Naive thymus-derived CD8-positive, alpha-beta T cell (primary cell): ENCODE results near the gene FSD1. TPM values are rescaled to one million over a fixed set of nuclear protein-coding genes. Genes with fewer than 3 reads are reported as not detected.

Experiments used
- ATAC-seq, 2 donors: fragments of 150-1000 bp; cut with Tn5 transposase in 1 of 2; sonication (Bioruptor Pico), chemical (Tn5 transposase) in 1 of 2; 1 replicate in 1 of 2; 2 replicates in 1 of 2; pipeline ENCODE4 v1.10.0; 2021; ENCODE audit warnings: mild to moderate bottlenecking in 2 of 2, moderate library complexity in 2 of 2
- POLR2A ChIA-PET: fragments of 350-600 bp; sonication (Branson Sonifier 250); formaldehyde crosslinking; loops from one replicate; lab custom pipeline; 2021; ENCODE audit warnings: antibody characterized with exemption; lab: Charles Lee
- DNase-seq, 10 donors: peaks; one replicate each; pipeline versions ENCODE4 v3.0.0 to v3.0.0-alpha.2; 2020 to 2022
- H3K27ac Mint-ChIP-seq, 10 donors: one replicate each; pipeline ENCODE4 v1.8.0; 2020 to 2022; ENCODE audit warnings: mild to moderate bottlenecking in 10 of 10, mixed read lengths in 10 of 10, moderate library complexity in 4 of 10, inconsistent platforms in 1 of 10
- H3K27me3 Mint-ChIP-seq, 5 donors: one replicate each; pipeline ENCODE4 v1.8.0; 2021 to 2022; ENCODE audit warnings: mixed read lengths in 5 of 5
- H3K36me3 Mint-ChIP-seq, 3 donors: one replicate each; pipeline ENCODE4 v1.8.0; 2020 to 2022; ENCODE audit warnings: mixed read lengths in 3 of 3, mild to moderate bottlenecking in 2 of 3, inconsistent platforms in 1 of 3
- H3K4me1 Mint-ChIP-seq, 4 donors: one replicate each; pipeline ENCODE4 v1.8.0; 2021 to 2022; ENCODE audit warnings: mixed read lengths in 4 of 4
- H3K4me3 Mint-ChIP-seq, 10 donors: one replicate each; pipeline ENCODE4 v1.8.0; 2020 to 2022; ENCODE audit warnings: mild to moderate bottlenecking in 10 of 10, mixed read lengths in 10 of 10, moderate library complexity in 6 of 10, inconsistent platforms in 1 of 10
- H3K9me3 Mint-ChIP-seq, 9 donors: one replicate each; pipeline ENCODE4 v1.8.0; 2020 to 2022; ENCODE audit warnings: mixed read lengths in 9 of 9, mild to moderate bottlenecking in 3 of 9, inconsistent platforms in 1 of 9, moderate library complexity in 1 of 9
- polyA plus RNA-seq, 3 donors: library from polyadenylated mRNA; unstranded; fragments of 300-500 nt; fragmentation: Illumina TruSeq; gene quantifications; one replicate each; pipeline ENCODE4 v1.2.3, GENCODE V29; 2021
- total RNA-seq, 8 experiments: library from RNA in 2 of 8; stranded (reverse) in 2 of 8; gene quantifications; one replicate each; pipeline ENCODE4 v1.2.3 and lab custom pipeline; 2021 to 2026

Gene FSD1
- total and polyA plus RNA-seq, 5 experiments from 2014 or later = 1.4 to 4.0 (median 3.4) TPM

DNA sequence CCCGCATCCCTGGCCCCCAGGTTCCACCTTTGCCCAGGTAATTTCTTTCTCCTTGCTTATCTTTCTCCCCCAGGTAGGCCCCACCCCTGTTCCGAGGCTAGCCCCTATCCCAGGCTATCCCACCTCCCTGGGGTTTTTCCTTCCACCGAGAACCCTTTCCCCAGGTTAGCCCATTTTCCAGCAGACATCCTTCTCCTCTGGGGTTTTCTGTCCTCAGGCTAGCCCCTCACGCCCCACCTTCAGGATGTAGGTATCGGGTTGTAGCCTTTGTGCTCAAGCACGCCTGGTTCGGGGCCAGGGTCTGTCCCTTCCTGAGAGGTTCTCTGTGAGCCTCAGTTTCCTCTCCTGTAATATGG lies 837 bp downstream of the FSD1 start:
- Mint-ChIP-seq H3K27ac (no peak overlapping the region), H3K4me3 (peak overlapping the region; percentile 15 to 77 (median 44)), H3K9me3 (no peaks in the 10 kb centered on the region), H3K4me1 (peaks cover 19 to 43% (median 34%) of the 10 kb centered on the region in 4 donors), H3K36me3 (no peaks in the 10 kb centered on the region), H3K27me3 (no peaks in the 10 kb centered on the region)
- no peak for ATAC-seq
- POLR2A ChIA-PET = interaction anchor here (1.0 kb wide), 1 partner anchor 23 kb away, joined by 3 read pairs; no protein-coding TSS in a partner anchor
- DNase-seq = no peak

DNA sequence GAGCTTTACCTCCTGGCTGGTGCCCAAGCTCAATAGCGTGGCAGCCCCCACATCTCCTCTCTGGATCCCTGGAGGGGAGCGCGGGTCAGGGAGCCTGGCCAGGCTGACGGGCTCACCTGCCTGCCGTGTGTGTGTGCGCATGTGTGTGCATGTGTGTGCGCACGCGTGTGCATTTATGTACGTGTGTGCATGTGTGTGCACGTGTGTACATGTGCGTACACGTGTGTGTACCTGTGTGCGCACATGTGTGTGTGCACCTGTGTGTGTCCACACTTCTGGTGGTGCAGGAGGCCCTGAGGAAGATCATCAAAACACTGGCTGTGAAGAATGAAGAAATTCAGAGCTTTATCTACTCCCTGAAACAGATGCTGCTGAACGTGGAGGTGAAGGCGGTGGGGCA lies 1.3 kb downstream of the FSD1 start:
- POLR2A ChIA-PET = interaction anchor here (0.7 to 1.0 kb wide), 2 partner anchors 22 to 37 kb away, joined by 3 to 4 read pairs; partner anchors contain the start of gene MPND
- Mint-ChIP-seq H3K9me3 (no peaks in the 10 kb centered on the region), H3K36me3 (no peaks in the 10 kb centered on the region), H3K4me3 (peak overlapping the region; percentile 15 to 77 (median 44)), H3K27me3 (no peaks in the 10 kb centered on the region), H3K4me1 (peaks cover 17 to 38% (median 31%) of the 10 kb centered on the region in 4 donors), H3K27ac (peak overlapping the region in 1 of 10 donors; percentile 47)
- ATAC-seq = no peak
- DNase-seq = no peak

DNA sequence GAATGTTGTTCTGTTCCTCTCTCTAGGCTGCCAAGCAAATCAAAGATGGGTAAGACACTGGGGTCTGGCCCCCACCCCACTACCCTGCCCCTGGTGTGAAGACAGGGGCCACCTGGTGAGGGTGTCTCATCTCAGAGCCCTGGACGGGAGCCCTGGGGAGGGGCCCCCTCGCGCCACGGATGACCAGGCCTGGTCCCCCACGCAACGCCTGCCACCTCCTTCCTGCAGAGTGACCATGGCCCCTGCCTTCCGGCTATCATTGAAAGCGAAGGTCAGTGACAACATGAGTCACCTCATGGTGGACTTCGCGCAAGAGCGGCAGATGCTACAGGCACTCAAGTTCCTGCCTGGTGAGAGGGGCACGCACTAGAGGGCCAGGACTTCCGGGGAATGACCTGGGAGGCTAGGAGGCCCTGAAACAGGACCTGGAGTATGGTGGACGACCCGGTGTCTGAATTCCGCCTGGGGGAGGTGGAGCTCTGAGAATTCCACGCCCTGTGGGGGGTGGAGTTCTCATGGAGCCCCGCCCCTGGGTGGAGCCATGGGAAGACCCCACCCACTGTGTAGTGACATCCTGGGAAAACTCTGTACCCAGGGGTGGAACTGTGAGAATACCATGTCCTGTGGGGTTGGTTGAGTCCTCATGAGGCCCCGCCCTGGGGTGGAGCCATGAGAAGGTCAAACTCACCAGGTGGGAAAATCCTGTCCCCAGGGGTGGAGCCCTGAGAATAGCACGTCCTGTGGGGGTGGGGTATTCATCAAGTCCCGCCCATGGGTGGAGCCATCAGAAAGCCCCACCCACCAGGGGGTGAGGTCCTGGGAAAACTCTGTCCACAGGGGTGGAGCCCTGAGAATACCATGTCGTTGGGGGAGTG lies 6.1 kb downstream of the FSD1 start:
- Mint-ChIP-seq H3K4me3 (no peak overlapping the region), H3K4me1 (peaks cover 0 to 1% (median 0%) of the 10 kb centered on the region in 4 donors), H3K27ac (no peak overlapping the region), H3K27me3 (no peaks in the 10 kb centered on the region), H3K9me3 (no peaks in the 10 kb centered on the region), H3K36me3 (no peaks in the 10 kb centered on the region)
- POLR2A ChIA-PET = interaction anchor here (0.7 kb wide), 1 partner anchor 42 kb away, joined by 3 read pairs; no protein-coding TSS in a partner anchor
- DNase-seq (no peak), ATAC-seq (no peak)

DNA sequence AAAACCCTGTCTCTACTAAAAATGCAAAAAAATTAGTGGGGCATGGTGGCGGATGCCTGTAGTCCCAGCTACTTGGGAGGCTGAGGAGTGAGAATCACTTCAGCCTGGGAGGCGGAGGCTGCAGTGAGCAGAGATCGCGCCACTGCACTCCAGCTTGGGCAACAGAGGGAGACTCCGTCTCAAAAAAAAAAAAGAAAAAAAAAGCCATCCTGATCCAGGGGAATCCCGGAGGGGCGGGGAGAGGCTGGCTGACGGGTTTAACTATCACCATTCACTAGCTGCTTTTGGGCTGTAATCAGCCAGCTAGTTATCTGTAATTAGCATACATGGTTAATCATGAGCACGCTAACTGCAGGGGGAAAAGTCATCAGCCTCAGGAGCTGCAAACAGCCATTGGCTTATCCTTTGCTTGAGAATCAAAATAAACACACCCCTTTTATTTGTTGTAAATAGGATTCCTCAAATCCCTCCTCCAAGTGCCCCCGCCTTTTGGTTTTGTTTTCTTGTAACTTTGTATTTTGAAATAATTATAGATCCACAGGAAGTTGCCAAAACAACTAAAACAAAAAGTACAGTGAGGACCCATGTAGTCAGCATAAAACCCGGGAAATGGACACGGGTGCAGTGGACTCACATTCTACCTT lies 9.6 kb downstream of the FSD1 start:
- Mint-ChIP-seq H3K36me3 (no peaks in the 10 kb centered on the region), H3K4me1 (peaks cover 0 to 2% (median 0%) of the 10 kb centered on the region in 4 donors), H3K9me3 (no peaks in the 10 kb centered on the region), H3K4me3 (no peak overlapping the region), H3K27ac (no peak overlapping the region), H3K27me3 (no peaks in the 10 kb centered on the region)
- DNase-seq (no peak), ATAC-seq (no peak)
- POLR2A ChIA-PET = no interaction called here

GRCh38 chr19:4316956-4317355 lies 12.6 kb downstream of the FSD1 start:
- Mint-ChIP-seq H3K27ac (no peak overlapping the region), H3K4me3 (no peak overlapping the region), H3K27me3 (no peaks in the 10 kb centered on the region), H3K4me1 (peaks cover 0 to 13% (median 0%) of the 10 kb centered on the region in 4 donors), H3K36me3 (no peaks in the 10 kb centered on the region), H3K9me3 (no peaks in the 10 kb centered on the region)
- ATAC-seq (no peak), DNase-seq (no peak)
- POLR2A ChIA-PET = no interaction called here

GRCh38 chr19:4318460-4318859 lies 14.1 kb downstream of the FSD1 start:
- H3K4me1 Mint-ChIP-seq = peaks cover 0 to 13% (median 0%) of the 10 kb centered on the region in 4 donors
- ATAC-seq = no peak
- H3K9me3 Mint-ChIP-seq = no peaks in the 10 kb centered on the region
- POLR2A ChIA-PET = no interaction called here
- no peaks in the 10 kb centered on the region for H3K27me3 Mint-ChIP-seq
- H3K36me3 Mint-ChIP-seq = no peaks in the 10 kb centered on the region
- DNase-seq = no peak
- H3K4me3 Mint-ChIP-seq = no peak overlapping the region
- H3K27ac Mint-ChIP-seq = peak overlapping the region in 2 of 10 donors; percentile 29 to 31

GRCh38 chr19:4319067-4319718 lies 14.8 kb downstream of the FSD1 start:
- no peaks in the 10 kb centered on the region for H3K9me3 Mint-ChIP-seq
- H3K4me3 Mint-ChIP-seq = no peak overlapping the region
- DNase-seq (no peak), ATAC-seq (no peak)
- POLR2A ChIA-PET = interaction anchor here (0.6 to 4.8 kb wide), 2 partner anchors 17 to 389 kb away, joined by 5 to 22 read pairs; partner anchors contain the start of genes FSD1 and TMIGD2
- H3K4me1 Mint-ChIP-seq = peaks cover 0 to 13% (median 0%) of the 10 kb centered on the region in 4 donors
- H3K27ac Mint-ChIP-seq = peak overlapping the region in 4 of 10 donors; percentile 6 to 70 (median 56)
- no peaks in the 10 kb centered on the region for H3K36me3 Mint-ChIP-seq
- no peaks in the 10 kb centered on the region for H3K27me3 Mint-ChIP-seq

GRCh38 chr19:4320419-4320818 lies 16.0 kb downstream of the FSD1 start:
- peak overlapping the region in 1 of 10 donors; percentile 59 for H3K27ac Mint-ChIP-seq
- no peaks in the 10 kb centered on the region for H3K9me3 Mint-ChIP-seq
- ATAC-seq = no peak
- H3K36me3 Mint-ChIP-seq = no peaks in the 10 kb centered on the region
- H3K27me3 Mint-ChIP-seq = no peaks in the 10 kb centered on the region
- POLR2A ChIA-PET = interaction anchor here (0.6 to 4.8 kb wide), 6 partner anchors 10 to 22 kb away, joined by 3 to 22 read pairs (median 4); partner anchors contain the start of genes FSD1 and TMIGD2
- DNase-seq = no peak
- peaks cover 0 to 15% (median 0%) of the 10 kb centered on the region in 4 donors for H3K4me1 Mint-ChIP-seq
- H3K4me3 Mint-ChIP-seq = no peak overlapping the region

DNA sequence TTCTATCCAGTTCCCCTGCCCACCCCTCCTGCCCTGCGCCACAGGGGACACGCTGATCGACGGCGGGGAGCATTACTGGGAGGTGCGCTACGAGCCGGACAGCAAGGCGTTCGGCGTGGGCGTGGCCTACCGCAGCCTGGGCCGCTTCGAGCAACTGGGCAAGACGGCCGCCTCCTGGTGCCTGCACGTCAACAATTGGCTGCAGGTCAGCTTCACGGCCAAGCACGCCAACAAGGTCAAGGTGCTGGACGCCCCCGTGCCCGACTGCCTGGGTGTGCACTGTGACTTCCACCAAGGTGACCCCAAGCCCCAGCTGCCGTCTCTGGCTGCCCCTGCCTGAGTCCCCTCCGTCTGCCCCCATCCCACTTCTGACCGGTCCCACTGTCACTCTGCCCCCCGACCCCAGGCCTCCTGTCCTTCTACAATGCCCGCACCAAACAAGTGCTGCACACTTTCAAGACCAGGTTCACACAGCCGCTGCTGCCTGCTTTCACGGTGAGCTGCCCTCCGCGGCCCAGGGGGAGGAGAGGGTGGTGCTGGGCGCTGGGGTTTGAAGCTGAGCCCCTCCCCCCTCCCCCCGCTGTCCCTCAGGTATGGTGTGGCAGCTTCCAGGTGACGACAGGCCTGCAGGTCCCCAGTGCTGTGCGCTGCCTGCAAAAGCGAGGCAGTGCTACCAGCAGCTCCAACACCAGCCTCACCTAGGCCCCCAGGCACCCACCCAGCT lies 18.7 kb downstream of the FSD1 start:
- no peak overlapping the region for H3K4me3 Mint-ChIP-seq
- DNase-seq (no peak), ATAC-seq (no peak)
- POLR2A ChIA-PET = interaction anchor here (2.7 to 4.8 kb wide), 2 partner anchors 20 kb away, joined by 8 to 22 read pairs; partner anchors contain the start of genes FSD1, MPND and TMIGD2
- H3K27ac Mint-ChIP-seq = no peak overlapping the region
- H3K4me1 Mint-ChIP-seq = peaks cover 16 to 23% (median 20%) of the 10 kb centered on the region in 4 donors
- H3K9me3 Mint-ChIP-seq = no peaks in the 10 kb centered on the region
- peaks cover 0 to 2% (median 0%) of the 10 kb centered on the region in 5 donors for H3K27me3 Mint-ChIP-seq
- H3K36me3 Mint-ChIP-seq = no peaks in the 10 kb centered on the region

DNA sequence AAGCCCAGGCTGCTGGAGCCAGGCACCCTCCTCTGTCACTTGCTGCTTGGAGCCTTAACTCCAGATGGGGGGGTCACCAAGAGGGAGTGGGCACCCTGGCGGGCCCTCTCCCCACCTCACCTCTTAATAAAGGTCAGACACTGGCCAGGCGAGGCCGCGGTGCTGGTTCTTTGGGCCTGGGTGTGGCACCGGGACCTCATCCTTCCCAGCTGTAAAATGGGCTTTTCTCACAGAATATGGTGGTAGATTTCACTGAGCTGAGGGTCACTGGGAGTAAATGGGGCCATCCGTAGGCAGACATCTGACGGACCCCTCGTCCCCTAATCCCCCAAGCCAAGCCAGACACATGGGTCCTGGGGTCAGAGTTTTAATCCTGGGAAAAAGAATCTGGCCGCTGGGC lies 19.3 kb downstream of the FSD1 start:
- H3K27ac Mint-ChIP-seq = no peak overlapping the region
- no peak for DNase-seq
- H3K9me3 Mint-ChIP-seq = no peaks in the 10 kb centered on the region
- no peaks in the 10 kb centered on the region for H3K36me3 Mint-ChIP-seq
- H3K4me1 Mint-ChIP-seq = peaks cover 22 to 27% (median 24%) of the 10 kb centered on the region in 4 donors
- no peak overlapping the region for H3K4me3 Mint-ChIP-seq
- H3K27me3 Mint-ChIP-seq = peaks cover 0 to 4% (median 0%) of the 10 kb centered on the region in 5 donors
- POLR2A ChIA-PET = interaction anchor here (2.7 to 4.8 kb wide), 2 partner anchors 19 to 21 kb away, joined by 8 to 22 read pairs; partner anchors contain the start of genes FSD1, MPND and TMIGD2
- ATAC-seq = no peak

GRCh38 chr19:4324228-4324627 lies 19.8 kb downstream of the FSD1 start:
- ATAC-seq (no peak), DNase-seq (no peak)
- no peaks in the 10 kb centered on the region for H3K9me3 Mint-ChIP-seq
- peaks cover 0 to 4% (median 0%) of the 10 kb centered on the region in 5 donors for H3K27me3 Mint-ChIP-seq
- H3K27ac Mint-ChIP-seq = no peak overlapping the region
- POLR2A ChIA-PET = interaction anchor here (1.0 to 2.7 kb wide), 2 partner anchors 19 to 45 kb away, joined by 3 to 8 read pairs; partner anchors contain the start of genes MPND and SHD
- peaks cover 22 to 32% (median 28%) of the 10 kb centered on the region in 4 donors for H3K4me1 Mint-ChIP-seq
- no peak overlapping the region for H3K4me3 Mint-ChIP-seq
- H3K36me3 Mint-ChIP-seq = no peaks in the 10 kb centered on the region
